ENCODE data around the gene SH3GLB1. TPM values are rescaled to one million over a fixed set of nuclear protein-coding genes. Genes with fewer than 3 reads are reported as not detected.

The SH3GLB1 gene
- total RNA-seq, 4 donors from 2014 or later, result 38.8 to 94.7 (median 51.7) TPM

- no peaks in the 10 kb centered on the region for H3K9me3 ChIP-seq
- H3K4me3 ChIP-seq, result no peak overlapping the region
- intact Hi-C loops (cut with DNase I; ENCODE audit: low total_unique reads), result no loop called here
- no peaks in the 10 kb centered on the region for H3K27me3 ChIP-seq
- no peaks in the 10 kb centered on the region for H3K36me3 ChIP-seq
- DNase-seq, result no peak
- no peak for TF ChIP-seq CTCF (IDR thresholded peaks at IDR 0.05)
- no peak for TF ChIP-seq POLR2A (IDR thresholded peaks at IDR 0.05)
- H3K4me1 ChIP-seq, result peaks cover 4 to 7% of the 10 kb centered on the region in 2 donors
- no peak overlapping the region for H3K27ac ChIP-seq
Observed at GRCh38 chr1:86776108-86776507, 71.7 kb downstream of the SH3GLB1 start.

- H3K27ac ChIP-seq, result peak overlapping the region in 1 of 2 donors; percentile 25
- H3K27me3 ChIP-seq, result no peaks in the 10 kb centered on the region
- DNase-seq, result no peak
- H3K4me3 ChIP-seq, result no peak overlapping the region
- H3K36me3 ChIP-seq, result no peaks in the 10 kb centered on the region
- TF ChIP-seq CTCF (IDR thresholded peaks at IDR 0.05) (no peak), POLR2A (IDR thresholded peaks at IDR 0.05) (no peak)
- H3K9me3 ChIP-seq, result no peaks in the 10 kb centered on the region
- intact Hi-C loops (cut with DNase I; ENCODE audit: low total_unique reads), result no loop called here
- peaks cover 0 to 4% of the 10 kb centered on the region in 2 donors for H3K4me1 ChIP-seq
Observed at GRCh38 chr1:86778569-86779239, 74.3 kb downstream of the SH3GLB1 start.

DNA sequence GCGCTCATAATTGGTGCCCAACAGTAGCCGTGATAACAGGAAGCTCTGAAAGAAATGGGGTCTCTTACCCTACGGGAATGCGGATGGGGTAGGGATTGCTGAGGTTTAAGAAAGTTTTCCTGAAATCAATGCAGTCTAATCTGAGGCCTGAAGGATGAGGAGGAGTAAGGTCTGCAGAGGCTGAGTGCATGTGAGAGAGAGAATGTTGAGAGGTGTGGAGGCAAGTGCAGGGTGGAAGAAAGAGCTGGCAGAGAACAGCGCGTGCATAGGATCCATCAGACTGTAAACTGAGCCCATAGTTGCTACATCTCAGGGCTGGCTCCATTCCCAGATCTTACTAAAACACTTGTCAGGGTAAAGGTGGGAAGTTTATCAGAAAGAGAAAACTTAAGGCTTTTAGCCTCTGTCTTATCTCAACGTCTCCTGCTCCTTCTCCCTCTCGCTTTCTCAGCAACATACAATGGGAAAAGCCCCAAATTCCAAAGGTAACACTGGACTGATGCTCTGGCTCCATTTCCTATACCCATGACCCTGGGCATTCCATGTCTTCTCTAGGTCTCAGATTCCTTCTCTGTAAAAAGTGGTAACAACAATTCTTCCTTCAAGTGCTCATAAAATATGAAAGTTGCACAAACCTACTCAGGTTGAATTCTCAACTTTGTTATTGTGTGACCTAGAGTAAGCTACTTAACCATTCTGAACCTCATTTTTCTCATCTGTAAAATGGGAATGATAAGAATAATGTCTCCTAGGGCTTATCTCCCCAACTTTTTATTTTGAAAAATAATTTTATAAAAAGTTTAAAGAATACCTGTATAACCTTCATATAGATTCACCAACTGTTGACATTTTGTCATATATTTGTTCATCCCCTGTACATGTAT is 75.2 kb downstream of the SH3GLB1 start:
- no peak overlapping the region for H3K27ac ChIP-seq
- no peak overlapping the region for H3K4me3 ChIP-seq
- no peak for DNase-seq
- no peaks in the 10 kb centered on the region for H3K27me3 ChIP-seq
- TF ChIP-seq CTCF (IDR thresholded peaks at IDR 0.05), result no peak
- TF ChIP-seq POLR2A (IDR thresholded peaks at IDR 0.05), result no peak
- no peaks in the 10 kb centered on the region for H3K9me3 ChIP-seq
- H3K36me3 ChIP-seq, result no peaks in the 10 kb centered on the region
- intact Hi-C loops (cut with DNase I; ENCODE audit: low total_unique reads), result no loop called here
- H3K4me1 ChIP-seq, result peaks cover 0 to 4% of the 10 kb centered on the region in 2 donors

DNA sequence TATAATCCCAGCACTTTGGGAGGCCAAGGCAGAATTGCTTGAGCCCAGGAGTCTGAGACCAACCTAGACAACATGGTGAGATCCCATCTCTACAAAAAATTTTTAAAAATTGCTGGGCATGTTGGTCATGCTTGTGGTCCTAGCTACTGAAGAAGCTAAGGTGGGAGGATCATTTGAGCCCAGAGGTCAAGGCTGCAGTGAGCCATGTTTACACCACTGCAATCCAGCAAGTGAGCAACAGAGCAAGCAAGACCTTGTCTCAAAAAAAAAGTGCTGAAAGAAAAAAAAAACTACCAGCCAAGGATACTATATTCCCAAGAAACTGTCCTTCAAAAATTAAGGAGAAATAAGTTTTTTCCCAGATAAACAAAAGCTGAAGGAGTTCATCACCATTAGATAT is 78.1 kb downstream of the SH3GLB1 start:
- Histone ChIP-seq H3K36me3 (no peaks in the 10 kb centered on the region), H3K4me3 (no peak overlapping the region), H3K4me1 (no peaks in the 10 kb centered on the region), H3K27me3 (no peaks in the 10 kb centered on the region), H3K27ac (no peak overlapping the region), H3K9me3 (no peaks in the 10 kb centered on the region)
- no peak for TF ChIP-seq POLR2A (IDR thresholded peaks at IDR 0.05)
- no peak for TF ChIP-seq CTCF (IDR thresholded peaks at IDR 0.05)
- DNase-seq, result no peak
- intact Hi-C loops (cut with DNase I; ENCODE audit: low total_unique reads), result no loop called here

DNA sequence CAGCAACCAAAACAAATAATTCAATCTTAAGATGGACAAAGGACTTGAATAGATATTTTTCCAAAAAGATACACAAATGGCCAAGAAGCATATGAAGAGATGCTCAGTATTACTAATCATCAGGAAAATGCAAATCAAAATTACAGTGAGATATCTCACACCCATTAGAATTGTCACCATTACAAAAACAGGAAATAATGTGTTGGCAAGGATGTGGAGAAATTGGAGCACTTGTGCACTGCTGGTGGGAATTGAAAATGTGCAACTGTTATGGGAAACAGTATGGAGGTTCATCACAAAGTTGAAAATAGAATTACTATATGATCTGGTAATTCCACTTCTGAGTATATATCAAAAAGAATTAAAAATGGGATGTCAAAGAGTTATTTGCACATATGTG is 83.2 kb downstream of the SH3GLB1 start:
- no peaks in the 10 kb centered on the region for H3K27me3 ChIP-seq
- H3K4me3 ChIP-seq, result no peak overlapping the region
- no peak for TF ChIP-seq CTCF (IDR thresholded peaks at IDR 0.05)
- TF ChIP-seq POLR2A (IDR thresholded peaks at IDR 0.05), result no peak
- no peak overlapping the region for H3K27ac ChIP-seq
- intact Hi-C loops (cut with DNase I; ENCODE audit: low total_unique reads), result no loop called here
- no peaks in the 10 kb centered on the region for H3K36me3 ChIP-seq
- H3K4me1 ChIP-seq, result no peaks in the 10 kb centered on the region
- DNase-seq, result no peak
- no peaks in the 10 kb centered on the region for H3K9me3 ChIP-seq
